ENCODE data around the gene CDC14B.

- no peak for TF ChIP-seq EZH2 (IDR thresholded peaks at IDR 0.05; ENCODE audit: borderline replicate concordance, insufficient read depth, low read depth, low read length, poor library complexity, severe bottlenecking)
- TF ChIP-seq, protein P1, sequence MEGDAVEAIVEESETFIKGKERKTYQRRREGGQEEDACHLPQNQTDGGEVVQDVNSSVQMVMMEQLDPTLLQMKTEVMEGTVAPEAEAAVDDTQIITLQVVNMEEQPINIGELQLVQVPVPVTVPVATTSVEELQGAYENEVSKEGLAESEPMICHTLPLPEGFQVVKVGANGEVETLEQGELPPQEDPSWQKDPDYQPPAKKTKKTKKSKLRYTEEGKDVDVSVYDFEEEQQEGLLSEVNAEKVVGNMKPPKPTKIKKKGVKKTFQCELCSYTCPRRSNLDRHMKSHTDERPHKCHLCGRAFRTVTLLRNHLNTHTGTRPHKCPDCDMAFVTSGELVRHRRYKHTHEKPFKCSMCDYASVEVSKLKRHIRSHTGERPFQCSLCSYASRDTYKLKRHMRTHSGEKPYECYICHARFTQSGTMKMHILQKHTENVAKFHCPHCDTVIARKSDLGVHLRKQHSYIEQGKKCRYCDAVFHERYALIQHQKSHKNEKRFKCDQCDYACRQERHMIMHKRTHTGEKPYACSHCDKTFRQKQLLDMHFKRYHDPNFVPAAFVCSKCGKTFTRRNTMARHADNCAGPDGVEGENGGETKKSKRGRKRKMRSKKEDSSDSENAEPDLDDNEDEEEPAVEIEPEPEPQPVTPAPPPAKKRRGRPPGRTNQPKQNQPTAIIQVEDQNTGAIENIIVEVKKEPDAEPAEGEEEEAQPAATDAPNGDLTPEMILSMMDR (IDR thresholded peaks at IDR 0.05), result no peak
Measured at GRCh38 chr9:96587338-96588315, 32.0 kb downstream of the CDC14B start.

Measured in B cell (primary cell).